Transverse colon (tissue), 4 donors: ENCODE data around the gene MYH10. TPM values are rescaled to one million over a fixed set of nuclear protein-coding genes. Genes with fewer than 3 reads are reported as not detected.

Experiments
- DNase-seq: peaks from one replicate; pipeline ENCODE4 v3.0.0-alpha.2; 2019
- H3K27ac ChIP-seq, 4 donors: fragments of 200-600 bp; sonication (generic); 2 replicates each; pipeline ENCODE4 v1.5.1; 2016 to 2018; ENCODE audit warnings: inconsistent platforms in 4 of 4
- H3K27me3 ChIP-seq: fragments of 200-600 bp; sonication (generic); 2 replicates; pipeline ENCODE4 v1.5.1; 2017; ENCODE audit warnings: inconsistent platforms
- H3K36me3 ChIP-seq, 4 donors: fragments of 200-600 bp; sonication (generic); 2 replicates each; pipeline ENCODE4 v1.5.1; 2017 to 2019; ENCODE audit warnings: inconsistent platforms in 4 of 4
- H3K4me1 ChIP-seq, 4 donors: fragments of 200-600 bp; sonication (generic); 2 replicates each; pipeline ENCODE4 v1.5.1; 2017 to 2020; ENCODE audit warnings: inconsistent platforms in 4 of 4
- H3K4me3 ChIP-seq, 4 donors: fragments of 200-600 bp; sonication (generic); 1 replicate in 1 of 4; 2 replicates in 3 of 4; pipeline versions ENCODE4 v1.5.1 to v1.6.1; 2017 to 2019; ENCODE audit warnings: inconsistent platforms in 4 of 4
- H3K9me3 ChIP-seq, 2 donors: fragments of 200-600 bp; sonication (generic); 2 replicates each; pipeline ENCODE4 v1.5.1; 2017 to 2019; ENCODE audit warnings: inconsistent platforms in 2 of 2
- CTCF ChIP-seq, 5 experiments: fragments of 200-600 bp in 3 of 5; fragments of 450-650 bp in 2 of 5; sonication (generic) in 3 of 5; IDR thresholded peaks; 1 replicate in 2 of 5; 2 replicates in 3 of 5; pipeline ENCODE4 v1.5.1; 2016 to 2017; ENCODE audit warnings: antibody characterized with exemption in 5 of 5, inconsistent platforms in 3 of 5, mild to moderate bottlenecking in 2 of 5, moderate library complexity in 1 of 5
- EP300 ChIP-seq: sonication (generic); formaldehyde crosslinking; IDR thresholded peaks from one replicate; pipeline ENCODE4 v1.6.1; 2017; ENCODE audit warnings: antibody characterized with exemption, low read depth
- POLR2A ChIP-seq: fragments of 450-650 bp; IDR thresholded peaks from one replicate; pipeline ENCODE4 v1.6.1; 2016; ENCODE audit warnings: antibody characterized with exemption, mild to moderate bottlenecking, moderate library complexity
- POLR2AphosphoS5 ChIP-seq, 3 donors: sonication (generic); formaldehyde crosslinking; IDR thresholded peaks; one replicate each; pipeline ENCODE4 v1.6.1; 2016; ENCODE audit warnings: antibody characterized with exemption in 3 of 3
- WGBS, 2 donors: methylation state at CpG; one replicate each; pipeline ENCODE4 v1.1.5; 2018; ENCODE audit warnings: low coverage in 1 of 2; 5-methylcytosine and 5-hydroxymethylcytosine counted together
- in situ Hi-C, 4 donors: fragments of 200-750 bp; cut with MboI; loops; one replicate each; pipeline versions ENCODE4 v1.15.0 to v1.15.1; 2017; ENCODE audit warnings: low sequenced_read_pairs in 3 of 4, low pct_ligation_motif_present in 1 of 4, low pct_unique_long_range_greater_than_20kb in 1 of 4
- intact Hi-C: fragments of 100-400 bp; cut with DNase I; formaldehyde crosslinking; loops from one replicate; pipeline ENCODE4 v1.15.1; 2023; ENCODE audit warnings: low total_unique reads
- total RNA-seq, 4 donors: library from RNA; depleted of rRNA; stranded (reverse); fragments of >200 nt; gene quantifications; one replicate each; pipeline ENCODE4 v1.1.0, GENCODE V29; 2016

MYH10 gene
- total RNA-seq, 4 donors from 2014 or later, result 3.7 to 71.2 (median 8.3) TPM

GRCh38 chr17:8599351-8600011 is 31.0 kb downstream of the MYH10 start:
- no peak for DNase-seq
- no peak overlapping the region for H3K4me3 ChIP-seq
- no peaks in the 10 kb centered on the region for H3K4me1 ChIP-seq
- no peaks in the 10 kb centered on the region for H3K27me3 ChIP-seq
- H3K27ac ChIP-seq, result no peak overlapping the region
- no peaks in the 10 kb centered on the region for H3K36me3 ChIP-seq
- 86 to 91% methylated on average over 1 of the region's 1 CpG for WGBS, 2 donors
- TF ChIP-seq POLR2A (no peak), POLR2AphosphoS5 (IDR thresholded peaks at IDR 0.05) (no peak), CTCF (IDR thresholded peaks at IDR 0.05) (no peak), EP300 (no peak)
- intact Hi-C loops (no loop called here), in situ Hi-C loops (no loop called here)
- H3K9me3 ChIP-seq, result no peaks in the 10 kb centered on the region

- DNase-seq, result no peak
- 83% methylated on average over 1 of the region's 1 CpG; no CpG with 5 or more reads in 1 of the 2 donors for WGBS, 2 donors
- H3K4me3 ChIP-seq, result no peak overlapping the region
- no peaks in the 10 kb centered on the region for H3K4me1 ChIP-seq
- H3K36me3 ChIP-seq, result no peaks in the 10 kb centered on the region
- H3K27ac ChIP-seq, result no peak overlapping the region
- intact Hi-C loops, result no loop called here
- H3K9me3 ChIP-seq, result no peaks in the 10 kb centered on the region
- TF ChIP-seq EP300 (no peak), POLR2A (no peak), CTCF (IDR thresholded peaks at IDR 0.05) (no peak), POLR2AphosphoS5 (IDR thresholded peaks at IDR 0.05) (no peak)
- in situ Hi-C loops, result no loop called here
- no peaks in the 10 kb centered on the region for H3K27me3 ChIP-seq
These were observed 31.6 kb downstream of the MYH10 start for GRCh38 chr17:8598913-8599312.

- H3K4me3 ChIP-seq, result no peak overlapping the region
- H3K27me3 ChIP-seq, result no peaks in the 10 kb centered on the region
- no peak for DNase-seq
- 88 to 100% methylated on average over 1 of the region's 1 CpG for WGBS, 2 donors
- peaks cover 0 to 3% (median 0%) of the 10 kb centered on the region in 4 donors for H3K4me1 ChIP-seq
- in situ Hi-C loops (no loop called here), intact Hi-C loops (no loop called here)
- H3K9me3 ChIP-seq, result no peaks in the 10 kb centered on the region
- no peak overlapping the region for H3K27ac ChIP-seq
- TF ChIP-seq CTCF (IDR thresholded peaks at IDR 0.05), result no peak
- no peak for TF ChIP-seq EP300
- TF ChIP-seq POLR2AphosphoS5 (IDR thresholded peaks at IDR 0.05), result no peak
- no peak for TF ChIP-seq POLR2A
- H3K36me3 ChIP-seq, result no peaks in the 10 kb centered on the region
These were observed 36.7 kb downstream of the MYH10 start for GRCh38 chr17:8593830-8594229.

- TF ChIP-seq EP300, result no peak
- TF ChIP-seq POLR2AphosphoS5 (IDR thresholded peaks at IDR 0.05), result no peak
- no peak for TF ChIP-seq CTCF (IDR thresholded peaks at IDR 0.05)
- H3K27ac ChIP-seq, result no peak overlapping the region
- no peaks in the 10 kb centered on the region for H3K9me3 ChIP-seq
- H3K27me3 ChIP-seq, result no peaks in the 10 kb centered on the region
- H3K36me3 ChIP-seq, result no peaks in the 10 kb centered on the region
- intact Hi-C loops, result no loop called here
- WGBS, 2 donors, result 92 to 100% methylated on average over 2 of the region's 2 CpGs
- no peak for DNase-seq
- peaks cover 0 to 3% (median 0%) of the 10 kb centered on the region in 4 donors for H3K4me1 ChIP-seq
- in situ Hi-C loops, result no loop called here
- H3K4me3 ChIP-seq, result no peak overlapping the region
These were observed 37.2 kb downstream of the MYH10 start for GRCh38 chr17:8593276-8593675.
